ENCODE measurements around the gene RAPGEF5.

The RAPGEF5 gene, protein sequence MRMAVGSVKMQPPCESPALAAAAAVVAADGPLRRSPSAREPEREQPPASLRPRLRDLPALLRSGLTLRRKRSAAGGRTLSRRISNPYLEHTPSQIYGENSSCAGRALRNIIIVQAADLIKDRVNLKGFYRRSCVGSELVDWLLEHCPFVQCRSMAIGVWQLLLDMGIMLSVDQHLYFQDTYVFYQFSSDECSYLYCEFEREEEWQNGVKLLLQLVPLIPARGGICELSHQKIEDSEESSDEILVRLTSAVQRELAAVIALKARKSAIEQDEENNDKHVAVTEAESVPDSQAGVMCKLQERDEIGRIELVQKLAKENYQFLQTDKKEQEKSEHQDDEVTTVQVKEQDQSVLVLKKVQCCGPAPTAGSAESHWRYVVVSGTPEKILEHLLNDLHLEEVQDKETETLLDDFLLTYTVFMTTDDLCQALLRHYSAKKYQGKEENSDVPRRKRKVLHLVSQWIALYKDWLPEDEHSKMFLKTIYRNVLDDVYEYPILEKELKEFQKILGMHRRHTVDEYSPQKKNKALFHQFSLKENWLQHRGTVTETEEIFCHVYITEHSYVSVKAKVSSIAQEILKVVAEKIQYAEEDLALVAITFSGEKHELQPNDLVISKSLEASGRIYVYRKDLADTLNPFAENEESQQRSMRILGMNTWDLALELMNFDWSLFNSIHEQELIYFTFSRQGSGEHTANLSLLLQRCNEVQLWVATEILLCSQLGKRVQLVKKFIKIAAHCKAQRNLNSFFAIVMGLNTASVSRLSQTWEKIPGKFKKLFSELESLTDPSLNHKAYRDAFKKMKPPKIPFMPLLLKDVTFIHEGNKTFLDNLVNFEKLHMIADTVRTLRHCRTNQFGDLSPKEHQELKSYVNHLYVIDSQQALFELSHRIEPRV

DNA sequence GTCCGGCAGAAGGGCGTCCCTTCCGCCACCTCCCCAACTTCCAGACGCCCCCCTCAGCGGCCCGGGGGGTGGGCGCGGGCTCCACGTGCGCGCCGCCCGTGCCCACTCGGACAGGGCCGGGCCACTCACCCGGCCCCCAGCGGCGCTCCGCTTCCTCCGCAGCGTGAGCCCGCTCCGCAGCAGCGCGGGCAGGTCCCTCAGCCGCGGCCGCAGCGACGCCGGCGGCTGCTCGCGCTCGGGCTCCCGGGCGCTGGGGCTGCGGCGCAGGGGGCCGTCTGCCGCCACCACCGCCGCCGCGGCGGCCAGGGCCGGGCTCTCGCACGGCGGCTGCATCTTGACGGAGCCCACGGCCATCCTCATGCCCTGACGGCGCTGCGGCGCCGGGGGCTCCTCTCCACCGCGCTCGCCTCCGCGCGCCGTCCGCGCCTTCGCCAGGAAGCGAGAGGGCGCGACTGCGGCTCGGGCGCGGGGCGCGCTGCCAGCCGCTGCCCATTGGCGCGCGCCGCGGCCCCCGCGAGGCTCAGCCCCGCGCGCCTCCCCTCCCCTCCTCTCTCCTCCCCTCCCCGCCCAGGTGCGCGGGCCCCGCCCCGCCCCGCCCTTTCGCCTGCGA lies at the start of gene RAPGEF5:
RAPGEF5 (minus strand) TSS at position 454 of the 610 bp plus-strand sequence; CDS start at position 360, 94 bp downstream.
- DNase-seq, result no peak

DNA sequence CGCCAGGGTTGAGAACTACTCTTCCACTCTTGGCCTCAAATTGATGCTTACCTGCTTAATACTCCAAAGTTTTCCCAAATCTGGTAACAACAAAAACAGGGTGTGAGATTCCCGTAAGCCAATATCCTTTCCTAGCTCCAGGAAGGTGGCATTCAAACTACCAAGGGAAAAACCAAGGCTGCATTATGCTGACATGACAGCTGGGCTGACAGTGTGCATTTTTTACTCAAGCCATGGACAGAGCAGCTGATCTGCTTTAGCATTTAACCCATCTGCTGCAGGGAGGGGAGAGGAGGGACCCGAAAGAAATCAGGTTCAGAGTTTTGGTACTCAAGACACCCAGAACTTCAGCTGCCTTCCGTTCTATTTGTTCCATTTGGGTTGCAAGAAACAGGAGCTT lies 49.8 kb upstream of the RAPGEF5 start:
- DNase-seq, result no peak

DNA sequence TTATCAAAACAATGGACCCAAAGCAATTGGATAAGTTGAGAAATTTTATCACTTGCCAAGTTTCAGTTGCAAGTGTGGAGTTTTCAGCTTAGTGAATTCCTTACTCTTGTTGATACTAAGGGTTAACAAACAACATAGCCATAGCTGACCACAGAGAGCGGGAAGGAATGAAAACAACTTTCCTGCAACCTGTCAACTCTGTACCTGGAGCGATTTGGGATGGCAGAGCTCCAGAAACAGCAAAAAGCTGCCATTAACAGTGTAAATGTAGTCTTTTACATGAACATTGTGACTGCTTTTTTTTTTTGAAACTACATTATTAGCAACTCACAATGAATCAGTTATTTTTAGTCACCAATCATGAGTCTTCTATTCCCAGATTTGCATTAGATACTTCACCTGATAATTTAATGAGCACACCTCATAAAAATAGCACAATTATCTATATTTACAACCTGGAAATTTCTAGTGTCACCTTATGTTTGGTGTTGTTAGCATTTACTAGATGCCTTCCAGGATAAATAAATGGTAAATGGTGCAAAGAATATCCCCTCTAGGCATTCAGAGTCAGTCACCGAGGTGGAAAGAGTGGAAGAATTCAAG lies 47.6 kb upstream of the RAPGEF5 start:
- DNase-seq, result no peak

DNA sequence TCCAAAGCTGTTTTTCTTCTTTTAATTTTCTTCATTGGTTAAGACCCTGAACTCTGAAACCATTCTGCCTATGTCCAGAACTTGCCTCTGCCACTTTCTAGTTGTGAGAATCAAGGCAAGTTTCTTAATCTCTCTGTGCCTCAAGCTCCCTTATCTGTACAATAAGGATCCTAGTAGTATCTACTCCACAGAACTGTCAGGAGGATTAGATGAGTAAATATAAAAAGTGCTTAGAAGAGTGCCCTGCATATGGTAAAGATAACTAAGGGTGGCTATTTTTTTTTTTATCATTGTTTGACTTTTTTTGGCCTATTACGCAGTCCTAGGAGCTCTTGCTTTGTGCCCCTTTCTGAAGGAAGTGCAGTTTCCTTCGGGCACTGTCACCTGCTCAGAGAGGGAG lies 46.4 kb upstream of the RAPGEF5 start:
- no peak for DNase-seq

DNA sequence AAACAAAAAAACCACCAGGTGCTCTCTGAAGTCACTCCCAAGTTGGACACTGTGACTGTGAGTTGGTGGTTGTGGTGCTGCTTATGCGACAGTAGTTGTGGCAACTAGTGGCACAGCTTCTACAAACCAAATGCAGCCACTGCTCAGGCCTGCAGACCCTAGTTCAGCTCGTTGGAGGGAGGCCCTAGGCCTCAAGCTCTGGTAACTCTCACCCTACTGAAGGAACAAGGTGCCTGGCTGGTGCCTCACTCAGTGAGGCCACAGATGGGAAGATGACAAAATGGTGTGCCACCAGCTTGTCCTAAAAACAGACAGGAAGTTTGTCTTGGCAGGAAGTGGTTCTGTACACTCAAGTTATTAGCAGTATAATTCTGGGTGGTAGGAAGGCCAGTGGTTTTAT lies 45.3 kb upstream of the RAPGEF5 start:
- DNase-seq, result no peak

DNA sequence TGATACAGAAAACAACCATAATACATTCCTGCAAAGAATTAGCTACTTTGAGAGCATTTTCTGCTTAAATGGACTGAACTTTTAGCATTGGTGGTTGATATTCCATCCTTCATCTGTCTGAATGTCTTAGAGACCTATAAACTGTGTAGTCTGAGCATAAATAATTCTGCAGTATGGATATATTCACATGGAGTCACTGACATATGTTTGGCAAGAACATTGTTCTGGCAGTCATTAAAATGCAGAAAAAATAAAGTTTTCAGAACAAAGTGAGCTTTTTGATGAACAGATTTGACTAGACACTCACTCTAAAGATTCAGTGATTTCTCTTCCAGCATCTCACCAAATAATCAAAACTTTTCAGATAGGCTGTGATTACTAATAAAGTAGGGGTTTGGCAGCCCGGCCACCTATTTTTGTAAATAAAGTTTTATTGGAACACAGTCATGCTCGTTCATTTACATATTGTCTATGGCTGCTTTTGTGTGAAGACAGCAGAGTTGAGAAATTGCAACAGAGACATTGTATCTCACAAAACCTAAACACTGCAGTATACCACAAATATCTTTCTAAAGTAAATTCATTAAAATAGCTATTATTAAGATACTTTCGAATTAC lies 44.1 kb upstream of the RAPGEF5 start:
- no peak for DNase-seq

DNA sequence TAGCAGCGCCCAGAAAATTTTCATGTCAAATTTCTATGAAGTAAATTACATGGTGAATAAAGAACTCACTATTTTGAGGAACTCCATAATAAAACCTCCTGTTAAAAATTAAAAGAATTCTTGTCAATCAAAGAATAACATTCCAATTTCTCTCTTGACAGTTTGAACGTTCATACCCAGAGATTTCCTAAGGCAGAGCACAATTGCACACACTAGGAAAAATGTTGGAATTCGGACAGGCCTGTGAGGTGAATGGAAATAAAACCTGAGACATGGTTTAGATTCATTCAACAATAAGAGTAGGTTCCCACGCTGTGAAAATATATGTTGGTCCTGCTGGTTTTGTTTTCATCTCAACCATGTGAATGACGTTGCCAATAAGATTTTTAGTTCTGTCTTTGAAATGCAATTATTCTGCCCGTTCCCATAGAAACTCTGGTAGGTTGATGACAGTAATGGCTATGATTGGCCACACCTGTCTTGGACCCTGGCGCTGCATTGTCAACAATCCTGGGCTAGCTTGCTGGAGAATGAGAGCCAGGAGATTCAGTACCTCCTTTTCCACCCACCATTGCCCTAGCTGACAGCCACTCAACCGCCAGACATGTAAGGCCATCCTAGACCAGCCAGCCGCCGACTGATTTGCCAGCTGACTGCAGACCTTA lies 43.3 kb upstream of the RAPGEF5 start:
- no peak for DNase-seq

DNA sequence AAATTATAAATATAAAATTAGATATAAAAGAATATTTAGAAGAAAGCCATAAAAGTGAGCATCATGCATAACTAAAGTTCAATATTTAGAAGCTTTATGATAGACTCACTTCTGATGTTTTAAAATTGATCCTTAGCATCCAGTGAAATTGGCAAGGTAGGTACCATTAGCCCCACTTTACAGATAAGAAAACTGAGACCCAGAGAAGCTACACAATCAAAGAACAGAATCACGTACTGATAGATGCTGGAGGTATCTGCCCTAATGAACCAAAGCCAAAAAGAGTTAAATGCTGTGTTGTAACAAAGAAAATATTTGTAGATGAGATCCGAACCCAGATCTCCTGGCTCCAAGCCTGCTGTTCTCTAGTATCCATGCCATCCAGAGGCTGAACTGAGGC lies 42.6 kb upstream of the RAPGEF5 start:
- no peak for DNase-seq

DNA sequence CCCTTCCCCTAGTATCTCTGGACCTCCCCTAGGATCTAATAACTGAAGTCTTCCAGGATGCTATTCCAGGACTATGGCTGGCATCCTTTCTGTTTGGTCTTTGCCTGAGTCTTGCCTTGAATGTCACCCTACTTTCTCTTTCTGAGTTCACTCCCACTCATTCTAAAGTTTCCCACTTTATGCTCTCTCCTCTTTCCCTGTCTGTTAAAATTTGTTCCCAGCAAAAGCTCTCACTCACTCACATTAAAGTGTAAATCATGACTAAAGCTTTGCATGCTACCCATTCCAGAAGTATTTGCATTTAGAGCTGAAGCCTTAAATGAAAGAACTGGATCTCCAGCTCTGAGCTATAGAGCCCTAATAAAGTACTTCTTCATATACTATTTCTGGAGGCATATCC lies 42.1 kb upstream of the RAPGEF5 start:
- no peak for DNase-seq

DNA sequence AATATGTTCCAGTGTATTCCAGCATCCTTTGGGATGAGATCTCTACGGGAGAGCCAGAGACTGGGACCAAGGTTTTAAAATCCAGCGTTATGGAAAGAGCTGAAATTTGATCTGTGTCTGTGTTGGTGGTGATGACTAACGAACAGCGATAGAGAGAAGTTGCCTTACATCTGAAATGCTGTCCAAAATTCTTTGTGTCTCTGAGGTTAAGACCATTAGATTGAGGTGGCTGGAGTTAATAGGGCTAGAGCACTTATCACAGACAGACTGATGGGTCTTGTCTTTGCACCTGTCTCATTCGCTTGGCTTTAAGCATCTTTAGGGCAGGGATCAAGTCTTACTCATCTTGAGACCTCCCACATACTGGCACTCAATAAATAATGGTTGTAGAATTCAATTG lies 41.0 kb upstream of the RAPGEF5 start:
- DNase-seq, result no peak

DNA sequence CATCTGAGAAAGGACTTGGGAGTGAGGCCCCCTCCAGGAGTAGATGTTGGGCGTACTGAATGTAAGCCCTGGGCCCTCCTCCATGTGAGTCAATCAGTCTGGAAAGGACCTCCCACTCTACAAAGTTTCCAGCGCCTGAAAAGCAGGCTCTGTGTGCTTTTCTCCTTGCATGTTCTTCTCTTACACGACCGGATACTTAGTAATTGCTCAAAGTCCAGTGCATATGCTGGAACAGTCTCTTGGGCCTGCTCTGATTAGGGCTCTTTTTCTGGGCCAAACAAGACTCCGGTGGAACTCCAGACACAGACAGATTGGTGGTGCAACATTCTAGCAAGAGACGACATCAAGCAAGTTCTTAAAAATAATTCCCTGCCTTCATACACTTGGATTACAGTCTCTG lies 38.3 kb upstream of the RAPGEF5 start:
- no peak for DNase-seq

DNA sequence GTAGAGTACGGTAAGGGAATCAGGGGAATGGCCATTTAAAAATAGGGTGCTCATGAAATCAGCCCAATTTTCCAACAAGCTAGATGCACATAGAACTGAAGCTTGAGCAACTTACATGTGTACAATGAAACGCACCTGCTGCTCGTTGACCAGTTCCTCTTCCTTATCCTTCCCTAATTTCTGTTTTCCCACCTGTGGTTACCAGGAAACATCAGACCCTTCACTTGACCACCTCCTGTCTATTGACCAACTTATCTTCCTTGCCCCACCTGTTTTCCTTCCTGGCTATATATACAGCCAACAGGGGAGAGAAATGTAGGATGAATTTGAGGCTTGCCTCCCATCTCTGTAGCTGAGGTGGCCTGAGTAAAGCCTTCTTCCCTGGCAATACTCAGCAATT lies 37.8 kb upstream of the RAPGEF5 start:
- no peak for DNase-seq

DNA sequence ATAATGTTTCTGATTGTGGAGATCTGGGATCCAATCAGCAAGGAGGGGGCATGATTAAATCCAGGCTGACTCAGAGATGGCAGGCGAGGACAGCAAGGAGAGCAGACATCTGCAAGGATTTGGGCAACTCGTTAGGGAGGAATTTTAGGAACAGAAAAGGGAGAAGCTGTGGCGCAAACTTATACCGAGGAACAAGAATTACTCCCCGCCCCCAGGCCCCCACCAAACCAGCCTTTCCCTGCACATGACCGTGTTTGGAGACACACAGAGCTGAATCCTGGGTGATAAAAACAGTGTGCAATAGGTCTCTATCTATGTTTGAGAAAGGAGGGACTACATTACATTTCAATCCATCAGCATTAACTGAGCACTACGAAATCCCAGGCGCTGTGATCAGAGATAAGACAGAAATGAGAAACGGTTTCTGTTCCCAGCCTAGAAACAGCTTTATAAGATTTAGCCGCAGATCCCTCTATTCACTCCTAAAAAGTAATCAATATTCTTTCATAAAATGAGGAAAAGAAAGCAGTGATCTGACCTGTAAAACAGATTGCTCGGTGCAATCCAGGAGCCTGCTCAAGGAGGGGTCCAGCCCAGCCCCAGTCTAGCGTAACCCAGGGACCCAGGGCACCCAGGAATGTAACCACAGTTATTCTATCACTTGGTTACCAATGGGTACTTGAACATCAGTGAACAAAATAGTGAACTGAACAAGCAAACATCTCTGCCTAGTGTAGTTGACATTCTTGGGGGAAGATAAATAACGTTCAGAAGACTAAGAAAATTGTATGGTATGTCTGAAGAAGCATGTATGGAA lies 37.2 kb upstream of the RAPGEF5 start:
- no peak for DNase-seq

DNA sequence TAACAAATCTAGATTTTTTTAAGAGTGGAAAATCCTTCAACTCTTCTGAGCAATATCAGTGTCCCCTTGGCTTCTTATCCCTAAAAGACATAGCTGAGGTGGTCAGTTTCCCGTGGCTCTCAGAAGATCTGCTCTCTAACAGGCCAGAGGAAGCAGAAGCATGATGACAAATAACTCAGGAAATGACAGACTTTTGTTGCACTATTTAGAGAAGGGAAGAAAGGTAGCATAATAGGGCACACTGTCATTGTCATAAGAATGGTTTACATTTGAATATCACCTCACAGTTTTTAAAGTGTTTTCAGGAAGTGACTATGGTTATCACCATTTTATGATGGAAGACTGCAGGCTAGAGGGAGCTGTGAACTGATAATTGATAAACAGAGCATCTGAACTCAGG lies 33.6 kb upstream of the RAPGEF5 start:
- no peak for DNase-seq

DNA sequence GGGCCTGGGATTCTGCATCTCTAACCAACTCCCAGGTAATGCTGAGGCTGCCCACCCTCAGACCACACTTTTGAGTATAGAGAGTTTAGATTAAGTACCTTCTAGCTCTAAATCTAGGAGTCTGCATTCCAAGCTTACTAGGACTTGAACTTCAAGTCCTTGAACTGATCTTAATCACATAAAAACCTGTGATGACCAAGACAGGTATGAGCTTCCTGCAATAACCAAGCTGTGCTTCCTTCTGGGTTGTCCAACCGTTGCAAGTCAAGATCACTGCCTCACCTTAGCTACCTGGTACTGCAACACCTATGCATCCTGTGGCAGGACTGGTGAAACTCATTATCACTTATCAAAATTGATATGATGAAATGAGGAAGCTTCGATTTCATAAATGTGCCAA lies 32.9 kb upstream of the RAPGEF5 start:
- no peak for DNase-seq

DNA sequence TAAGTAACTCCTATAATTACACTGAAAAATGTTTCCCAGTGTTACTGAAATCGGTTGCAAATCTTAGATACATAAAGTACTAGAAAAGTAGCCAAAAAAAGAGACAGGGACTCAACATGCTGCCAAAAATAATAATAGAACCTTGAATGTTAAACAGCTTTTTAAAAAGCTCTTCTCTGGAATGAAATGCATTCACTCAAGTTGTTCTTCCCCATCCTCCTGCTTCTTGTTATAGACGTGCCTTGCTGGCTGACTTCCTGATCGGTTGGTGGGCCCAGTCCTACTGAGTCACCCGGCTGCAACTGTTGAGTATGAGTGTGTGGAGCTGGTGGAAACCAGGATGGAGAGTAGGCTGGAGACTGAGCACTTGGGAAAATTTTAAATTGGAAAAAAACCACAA lies 30.6 kb upstream of the RAPGEF5 start:
- no peak for DNase-seq

DNA sequence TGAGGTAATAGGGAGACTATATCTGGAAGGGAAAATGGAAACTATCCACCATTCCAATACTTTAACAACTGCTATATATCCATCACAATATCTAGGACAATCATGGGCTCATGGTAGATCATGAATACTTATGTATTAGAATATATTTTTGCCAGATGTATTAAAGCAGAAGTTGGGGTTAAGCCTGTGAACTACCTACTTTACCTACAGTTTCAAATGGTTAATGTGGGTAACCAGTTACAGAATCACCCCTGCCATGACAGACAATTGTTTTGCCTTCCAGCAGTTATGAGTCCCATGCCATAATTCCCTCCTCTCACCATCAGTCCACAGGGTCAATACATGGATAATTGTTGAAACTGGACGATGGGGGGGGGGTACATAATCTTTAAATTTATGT lies 29.9 kb upstream of the RAPGEF5 start:
- no peak for DNase-seq

DNA sequence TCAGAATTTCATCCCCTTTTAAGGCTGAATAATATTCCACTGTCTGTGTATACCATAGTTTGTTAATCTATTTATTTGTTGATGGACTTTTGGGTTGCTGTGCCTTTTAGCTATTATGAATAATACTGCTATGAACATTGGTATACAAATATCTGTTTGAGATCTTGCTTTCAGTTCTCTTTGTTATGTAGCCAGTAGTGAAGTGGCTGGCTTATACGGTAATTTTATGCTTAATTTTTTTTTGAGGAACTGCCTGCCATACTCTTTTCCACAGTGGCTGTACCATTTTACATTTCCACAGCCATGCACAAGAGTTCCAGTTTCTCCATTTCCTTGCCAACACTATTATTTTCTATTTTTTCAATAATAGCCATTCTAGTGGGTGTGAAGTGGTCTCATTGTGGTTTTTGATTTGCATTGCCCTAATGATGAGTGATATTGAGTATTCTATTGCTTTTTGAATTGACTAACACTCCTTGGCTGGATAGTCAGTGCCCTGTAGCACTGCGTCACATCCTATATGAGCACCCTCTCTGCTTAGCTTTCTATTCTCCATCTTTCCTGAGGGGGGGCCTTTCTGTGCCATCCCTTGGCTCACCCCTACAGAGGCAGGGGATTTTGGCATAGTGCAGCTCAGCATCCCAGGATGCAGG lies 29.4 kb upstream of the RAPGEF5 start:
- no peak for DNase-seq

DNA sequence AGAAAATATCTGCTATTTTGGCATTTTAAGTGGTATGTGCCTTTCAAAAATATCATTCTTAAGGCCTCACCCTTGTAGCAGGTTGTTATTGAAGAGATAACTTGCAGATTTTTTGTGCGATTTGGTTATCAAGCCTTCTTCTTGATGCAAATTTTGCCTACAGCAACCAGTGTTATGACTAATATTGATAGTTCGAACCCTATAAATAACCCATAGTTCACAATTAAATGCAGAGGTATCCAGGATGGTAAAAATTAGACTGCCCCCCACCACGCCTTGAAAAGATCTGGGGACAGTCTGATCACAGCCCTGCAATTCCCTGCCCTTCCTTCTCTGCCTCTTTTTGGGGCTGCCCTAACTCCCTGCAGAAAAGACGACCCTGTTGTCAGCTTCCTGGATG lies 28.4 kb upstream of the RAPGEF5 start:
- no peak for DNase-seq

DNA sequence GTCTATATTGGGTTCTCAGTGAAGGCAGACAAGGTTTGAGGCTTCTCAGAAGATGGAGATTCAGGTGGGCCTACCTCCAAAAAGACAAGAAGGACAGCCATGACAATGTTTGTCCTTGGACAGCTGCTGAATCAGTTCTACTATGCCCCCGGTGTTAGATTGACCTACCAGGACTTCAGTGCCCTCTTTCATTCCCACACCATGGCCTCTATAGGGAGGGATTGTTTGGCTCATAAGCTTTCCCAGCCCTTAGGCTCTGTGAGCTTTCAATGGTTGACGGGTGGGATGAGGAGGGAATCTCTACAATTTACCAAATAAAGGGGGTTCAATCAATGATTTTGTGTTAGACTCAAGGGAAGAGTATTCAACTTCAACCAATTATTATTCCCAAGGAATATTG lies 23.4 kb upstream of the RAPGEF5 start:
- no peak for DNase-seq
